Bronchial epithelial cell (primary cell): Measurements from ENCODE around the gene CCDC88B. TPM values are rescaled to one million over a fixed set of nuclear protein-coding genes. Genes with fewer than 3 reads are reported as not detected.

ENCODE experiments used
- DNase-seq: peaks from one replicate; pipeline ENCODE4 v3.0.0-alpha.2; 2010; ENCODE audit warnings: low read depth
- FAIRE-seq: peaks from 2 replicates; lab custom pipeline; 2011; peaks lifted over from hg19 to GRCh38; lab: Jason Lieb, UNC
- H3K27me3 ChIP-seq: 2 replicates; pipeline ENCODE4 v1.5.1; 2011; ENCODE audit warnings: low read length; ENCODE audit not compliant: control insufficient read depth, insufficient read depth
- H3K36me3 ChIP-seq: 2 replicates; pipeline ENCODE4 v1.5.1; 2011; ENCODE audit warnings: low read length; ENCODE audit not compliant: control insufficient read depth, insufficient read depth
- H3K4me3 ChIP-seq: 2 replicates; pipeline ENCODE4 v1.5.1; 2011; ENCODE audit warnings: mild to moderate bottlenecking, low read depth, low read length, control low read depth
- total RNA-seq: library from RNA; depleted of rRNA; stranded (reverse); fragments of >200 nt; gene quantifications from 2 replicates; pipeline ENCODE4 v1.2.1, GENCODE V29; 2014
- TF ChIP-seq, protein P1 (sequence below): IDR thresholded peaks from 2 replicates; pipeline ENCODE4 v1.5.1; 2011; ENCODE audit warnings: mild to moderate bottlenecking, moderate library complexity, low read length, control low read depth, inconsistent platforms; ENCODE audit not compliant: insufficient read depth, severe bottlenecking

CCDC88B gene
- total RNA-seq, 1 donor from 2014 or later = 2.9 TPM

DNA sequence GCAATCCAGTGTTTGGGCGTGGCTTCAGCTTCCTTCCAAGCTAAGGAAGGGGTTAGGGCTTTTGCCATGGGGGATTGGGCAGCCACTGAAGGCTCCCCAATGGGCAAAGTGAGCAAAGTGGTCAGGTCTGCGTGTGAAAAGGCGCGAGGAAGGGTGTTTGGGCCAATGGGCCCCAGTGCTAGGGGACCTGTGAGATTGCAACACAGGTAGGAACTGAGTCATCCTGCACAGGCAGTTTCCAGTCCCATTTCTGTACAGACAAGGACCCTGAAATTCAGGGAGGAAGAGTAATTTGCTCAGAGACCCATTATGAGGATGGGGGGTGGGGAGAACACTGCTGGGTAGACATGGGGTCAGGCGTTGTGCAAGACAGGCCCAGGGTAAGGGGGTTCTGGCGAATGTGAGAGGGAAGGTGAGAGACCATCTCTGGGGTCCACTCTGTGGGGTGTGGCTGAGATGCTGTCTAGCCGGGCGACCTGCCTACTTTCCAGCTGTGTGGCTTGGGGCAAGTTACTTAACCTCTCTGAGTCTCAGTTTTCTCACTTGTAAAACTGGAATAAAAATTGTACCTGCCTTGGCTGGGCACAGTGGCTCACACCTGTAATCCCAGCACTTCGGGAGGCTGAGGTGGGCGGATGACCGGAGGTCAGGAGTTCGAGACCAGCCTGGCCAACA, 7.3 kb downstream of the CCDC88B start:
- Histone ChIP-seq H3K4me3 (no peak overlapping the region), H3K27me3 (no peaks in the 10 kb centered on the region), H3K36me3 (no peaks in the 10 kb centered on the region)
- peak; percentile 82 for DNase-seq
- FAIRE-seq = peak; percentile 18
- TF ChIP-seq, protein P1, sequence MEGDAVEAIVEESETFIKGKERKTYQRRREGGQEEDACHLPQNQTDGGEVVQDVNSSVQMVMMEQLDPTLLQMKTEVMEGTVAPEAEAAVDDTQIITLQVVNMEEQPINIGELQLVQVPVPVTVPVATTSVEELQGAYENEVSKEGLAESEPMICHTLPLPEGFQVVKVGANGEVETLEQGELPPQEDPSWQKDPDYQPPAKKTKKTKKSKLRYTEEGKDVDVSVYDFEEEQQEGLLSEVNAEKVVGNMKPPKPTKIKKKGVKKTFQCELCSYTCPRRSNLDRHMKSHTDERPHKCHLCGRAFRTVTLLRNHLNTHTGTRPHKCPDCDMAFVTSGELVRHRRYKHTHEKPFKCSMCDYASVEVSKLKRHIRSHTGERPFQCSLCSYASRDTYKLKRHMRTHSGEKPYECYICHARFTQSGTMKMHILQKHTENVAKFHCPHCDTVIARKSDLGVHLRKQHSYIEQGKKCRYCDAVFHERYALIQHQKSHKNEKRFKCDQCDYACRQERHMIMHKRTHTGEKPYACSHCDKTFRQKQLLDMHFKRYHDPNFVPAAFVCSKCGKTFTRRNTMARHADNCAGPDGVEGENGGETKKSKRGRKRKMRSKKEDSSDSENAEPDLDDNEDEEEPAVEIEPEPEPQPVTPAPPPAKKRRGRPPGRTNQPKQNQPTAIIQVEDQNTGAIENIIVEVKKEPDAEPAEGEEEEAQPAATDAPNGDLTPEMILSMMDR = no peak

DNA sequence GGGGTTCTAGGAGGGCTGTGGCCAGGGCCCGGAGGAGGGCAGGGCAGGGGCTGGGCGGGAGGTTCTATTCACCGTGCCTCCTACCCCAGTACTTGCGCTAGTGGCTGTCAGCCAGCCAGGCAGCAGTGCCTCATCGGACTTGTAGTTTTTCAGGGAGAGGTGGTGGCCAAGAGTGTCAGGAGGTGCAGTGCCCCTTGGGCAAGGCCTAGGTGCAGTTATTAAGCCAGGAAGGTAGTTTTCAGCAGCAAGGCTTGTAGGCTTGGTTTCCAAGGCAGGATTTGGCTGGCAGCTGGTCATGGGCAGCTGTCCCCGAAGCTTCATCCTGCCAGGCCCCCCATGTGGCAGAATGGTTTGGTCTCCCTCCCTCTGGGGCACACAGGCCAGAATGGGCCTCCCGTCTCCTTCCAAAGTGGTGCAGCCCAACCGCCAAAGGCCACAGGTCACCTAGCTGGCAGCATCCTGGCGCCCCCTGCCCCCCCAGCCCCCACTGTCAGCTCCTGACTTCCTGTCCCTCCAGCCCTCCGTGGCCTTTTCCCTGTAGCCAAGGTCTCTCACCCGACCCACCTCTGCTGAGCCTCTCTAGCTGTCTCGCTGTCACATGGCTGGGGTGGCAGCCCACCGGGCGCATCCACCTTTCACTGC, 8.5 kb downstream of the CCDC88B start:
- H3K4me3 ChIP-seq = no peak overlapping the region
- no peaks in the 10 kb centered on the region for H3K36me3 ChIP-seq
- FAIRE-seq (no peak), DNase-seq (no peak)
- TF ChIP-seq, protein P1 = no peak
- no peaks in the 10 kb centered on the region for H3K27me3 ChIP-seq

DNA sequence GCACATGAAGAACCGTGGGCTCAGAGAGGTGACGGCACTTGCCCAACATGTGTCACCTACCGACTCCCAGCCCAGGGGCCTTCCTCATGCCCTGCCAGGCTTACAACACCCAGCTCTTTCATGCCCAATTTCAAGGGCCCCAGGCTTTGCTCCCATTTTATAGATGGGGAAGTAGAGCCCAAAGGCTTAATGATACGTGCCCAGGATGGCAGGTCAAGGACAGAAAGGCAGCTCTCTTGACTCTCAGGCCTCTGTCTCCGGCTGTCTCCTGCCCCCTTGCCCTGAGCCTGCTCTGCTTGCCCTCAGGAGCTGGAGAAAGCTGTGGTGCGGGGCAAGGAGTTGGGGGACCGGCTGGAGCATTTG, 9.0 kb downstream of the CCDC88B start:
- TF ChIP-seq, protein P1 = no peak
- no peak for FAIRE-seq
- no peaks in the 10 kb centered on the region for H3K36me3 ChIP-seq
- H3K4me3 ChIP-seq = no peak overlapping the region
- no peaks in the 10 kb centered on the region for H3K27me3 ChIP-seq
- no peak for DNase-seq

DNA sequence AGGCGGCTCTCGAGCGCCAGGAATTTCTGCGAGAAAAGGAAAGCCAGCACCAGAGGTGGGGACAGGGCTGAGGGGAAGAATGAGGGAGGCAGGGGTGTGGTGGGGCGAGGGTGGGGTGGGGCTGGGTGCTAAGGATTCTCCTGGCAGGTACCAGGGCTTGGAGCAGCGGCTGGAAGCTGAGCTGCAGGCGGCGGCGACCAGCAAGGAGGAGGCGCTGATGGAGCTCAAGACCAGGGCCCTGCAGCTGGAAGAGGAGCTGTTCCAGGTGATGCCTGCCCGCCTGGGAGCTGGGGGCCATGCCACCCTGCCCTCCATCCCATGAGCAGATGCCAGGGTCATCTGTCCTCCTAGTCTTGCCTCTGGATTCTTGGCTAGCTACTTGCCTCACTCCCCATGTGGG, 9.4 kb downstream of the CCDC88B start:
- H3K27me3 ChIP-seq = no peaks in the 10 kb centered on the region
- no peak for DNase-seq
- no peak overlapping the region for H3K4me3 ChIP-seq
- TF ChIP-seq, protein P1 = no peak
- FAIRE-seq = no peak
- no peaks in the 10 kb centered on the region for H3K36me3 ChIP-seq

DNA sequence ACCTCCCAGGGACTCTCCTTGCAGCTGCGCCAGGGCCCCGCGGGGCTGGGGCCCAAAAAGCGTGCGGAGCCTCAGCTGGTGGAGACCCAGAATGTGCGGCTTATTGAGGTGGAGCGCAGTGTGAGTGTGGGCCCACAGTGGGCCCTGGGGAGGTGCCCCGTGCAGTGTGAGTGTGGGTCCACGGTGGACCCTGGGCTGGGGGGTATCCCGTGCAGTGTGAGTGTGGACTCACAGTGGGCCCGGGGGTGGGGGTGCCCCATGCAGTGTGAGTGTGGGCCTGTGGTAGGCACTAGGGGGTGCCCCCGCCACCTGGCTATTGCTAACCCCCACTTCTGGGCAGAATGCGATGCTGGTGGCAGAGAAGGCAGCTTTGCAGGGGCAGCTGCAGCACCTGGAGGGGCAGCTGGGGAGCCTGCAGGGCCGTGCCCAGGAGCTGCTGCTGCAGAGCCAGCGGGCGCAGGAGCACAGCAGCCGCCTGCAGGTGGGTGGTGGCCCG, 11.2 kb downstream of the CCDC88B start:
- no peaks in the 10 kb centered on the region for H3K36me3 ChIP-seq
- FAIRE-seq = no peak
- H3K27me3 ChIP-seq = no peaks in the 10 kb centered on the region
- no peak for DNase-seq
- TF ChIP-seq, protein P1 = no peak
- H3K4me3 ChIP-seq = no peak overlapping the region
